NCI-H2081 treated with DMSO at 0.1 percent for 48 hours (cell line): ENCODE results near the gene SMIM33.
"Not testable (repeated sequence)": the region's sequence is repeated elsewhere in the genome, so short reads cannot be mapped to it uniquely, and the experiment has no call there.

Experiments
- DNase-seq: peaks from one replicate; lab custom pipeline; 2025; lab: John Stamatoyannopoulos, UW

Gene SMIM33

DNA sequence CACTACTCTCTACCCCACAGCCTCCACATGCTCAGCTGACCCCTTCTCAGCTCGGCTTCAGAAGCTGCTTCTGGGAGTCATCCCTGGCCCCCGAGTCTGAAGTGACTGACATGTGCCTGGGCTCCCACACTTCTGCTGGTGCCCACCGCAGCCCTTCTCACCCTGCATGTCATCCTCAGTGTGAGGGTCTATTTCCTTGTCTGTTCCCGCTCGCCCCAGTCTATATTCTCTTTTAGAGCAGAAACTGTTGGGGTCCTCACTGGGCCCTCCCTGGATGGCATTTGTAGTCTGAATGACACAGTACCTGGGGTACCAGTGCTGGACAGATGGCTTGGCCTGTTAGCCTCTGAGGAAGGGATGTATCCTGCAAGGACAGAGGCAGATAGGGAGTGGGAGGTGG is 13.6 kb upstream of the SMIM33 start:
- DNase-seq = no peak

DNA sequence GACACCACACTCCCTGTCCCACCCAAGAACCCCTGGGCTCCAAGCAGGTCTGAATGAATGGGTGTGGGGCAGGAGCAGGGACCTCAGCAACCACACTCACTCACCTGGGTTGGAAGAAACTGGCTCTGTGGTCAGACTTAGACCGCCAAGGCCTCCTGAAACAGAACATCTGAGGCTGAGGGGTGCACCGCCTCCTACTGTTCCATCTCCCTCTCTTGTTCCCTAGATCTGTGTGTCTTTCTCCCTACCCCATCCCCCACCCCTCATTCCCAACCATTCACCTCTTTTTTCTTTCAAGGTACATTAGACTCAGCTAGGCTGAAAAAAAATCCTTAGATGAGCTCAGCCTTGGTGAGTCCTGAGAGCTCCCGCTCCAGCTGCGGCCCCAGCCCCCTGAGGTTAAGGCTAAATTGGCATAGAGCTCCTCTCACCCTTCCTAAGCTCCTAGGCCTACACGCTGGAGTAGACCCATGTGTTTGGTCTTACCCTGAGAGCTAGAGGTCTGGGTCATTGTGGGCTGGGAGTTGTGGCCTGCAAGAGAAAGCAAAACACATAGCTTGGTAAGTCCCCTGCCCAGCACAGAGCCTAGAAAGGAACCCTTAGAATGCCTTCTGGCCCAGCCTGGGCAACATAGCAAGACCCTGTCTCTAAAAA is 13.0 kb upstream of the SMIM33 start:
- no peak for DNase-seq

- DNase-seq = no peak
Measured at GRCh38 chr5:139458580-139459407, 12.0 kb upstream of the SMIM33 start.

- no peak for DNase-seq
Measured at GRCh38 chr5:139459451-139459934, 11.3 kb upstream of the SMIM33 start.

GRCh38 chr5:139460455-139460854 is 10.3 kb upstream of the SMIM33 start:
- DNase-seq = no peak

DNA sequence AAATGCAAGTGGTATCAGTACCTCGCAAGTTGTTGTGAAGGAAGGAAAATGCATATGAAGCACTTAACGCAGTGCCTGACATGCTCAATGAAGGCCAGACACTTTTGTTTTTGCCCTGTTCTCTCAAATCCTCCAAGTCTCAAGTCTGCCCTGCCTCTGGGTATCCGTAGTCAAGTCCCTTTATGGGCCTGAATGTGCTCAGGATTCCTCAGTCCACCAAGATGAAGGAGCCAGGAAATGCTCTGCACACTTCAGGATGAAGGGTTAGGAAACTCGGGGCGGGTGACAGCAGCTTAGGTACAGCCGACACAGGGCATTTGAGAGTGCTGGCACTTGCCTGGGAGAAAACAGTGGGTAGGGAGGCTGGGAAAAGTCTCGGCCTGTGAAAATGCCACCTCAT is 9.6 kb upstream of the SMIM33 start:
- DNase-seq = no peak

DNA sequence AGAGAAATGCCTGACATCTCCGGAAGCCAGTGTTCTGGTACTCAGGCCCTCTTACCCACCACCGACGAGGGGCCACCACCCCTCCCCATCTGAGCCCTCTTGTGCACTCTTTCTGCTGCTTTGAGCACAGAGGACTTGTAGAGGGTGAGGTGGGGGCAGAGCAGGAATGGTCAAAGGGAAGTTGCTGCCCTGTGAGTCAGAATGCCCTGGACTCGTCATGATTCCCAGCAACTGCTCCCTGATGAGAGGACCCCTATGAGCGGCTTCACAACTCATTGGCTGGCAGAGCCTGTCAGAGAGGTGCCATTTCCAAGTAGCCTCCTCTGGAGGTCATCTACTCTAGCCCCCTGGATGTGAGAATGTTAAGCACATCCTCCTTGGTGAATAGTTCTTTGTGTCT is 9.1 kb upstream of the SMIM33 start:
- DNase-seq = no peak

DNA sequence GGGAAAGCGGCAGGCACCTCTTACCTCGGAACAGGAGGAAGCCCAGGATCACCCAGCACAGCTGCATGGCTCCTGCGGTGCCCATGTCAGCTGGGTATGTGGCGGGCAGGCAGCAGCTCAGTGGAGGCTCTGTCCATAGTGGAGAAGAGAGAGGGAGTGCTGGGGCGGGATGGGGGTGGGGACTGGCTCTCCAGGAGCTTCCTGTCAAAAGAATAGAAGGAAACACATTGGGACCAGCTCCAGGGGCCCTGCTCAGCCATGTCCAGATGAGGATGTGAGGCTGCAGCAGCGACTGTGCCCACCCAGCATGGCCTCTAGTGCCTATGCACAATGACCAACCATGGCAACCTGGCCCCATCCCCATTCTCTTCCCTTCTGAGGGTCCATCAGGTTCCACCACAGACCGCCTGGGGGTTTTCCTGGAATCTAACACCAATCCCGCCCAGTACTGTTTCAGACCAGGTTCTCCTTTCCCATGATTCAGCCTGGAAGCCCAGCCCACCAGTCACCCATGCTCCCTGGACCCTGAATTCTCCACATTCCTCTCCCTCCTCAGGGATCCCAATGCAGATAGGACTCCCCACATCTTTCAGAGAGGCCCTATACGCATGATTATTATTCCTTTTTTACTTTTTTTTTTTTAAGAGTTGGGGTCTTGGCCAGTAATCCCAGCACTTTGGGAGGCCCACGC is 8.1 kb upstream of the SMIM33 start, which contains the start of gene ECSCR:
Gene ECSCR, minus strand, starts transcription at position 158 of the 691 bp plus-strand sequence. Its CDS starts 73 bp downstream, at position 85.
- no peak for DNase-seq

DNA sequence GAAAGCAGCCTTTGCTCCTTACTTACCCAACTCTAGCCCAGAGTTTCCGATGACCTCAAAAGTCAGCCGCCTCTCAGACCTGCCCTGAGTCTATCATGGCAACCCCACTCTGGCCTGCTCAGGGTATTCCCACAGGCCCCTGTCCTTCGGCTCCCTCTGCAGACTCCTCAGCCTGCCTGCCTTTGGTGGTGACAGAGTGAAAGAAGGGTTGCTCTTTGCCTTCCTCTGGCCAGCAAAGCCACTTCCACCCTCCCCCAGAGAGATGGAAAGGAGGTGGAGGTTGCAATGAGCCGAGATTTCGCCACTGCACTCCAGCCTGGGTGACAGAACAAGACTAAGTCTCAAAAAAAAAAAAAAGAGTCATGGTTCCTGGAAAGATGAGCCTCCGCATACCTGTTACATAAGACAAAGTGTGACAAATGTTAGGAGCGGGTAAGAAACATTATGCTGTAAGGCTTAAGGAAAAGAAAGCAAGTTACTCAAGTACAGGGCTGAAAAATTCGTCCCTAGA is 2.3 kb upstream of the SMIM33 start:
- DNase-seq = no peak

- DNase-seq = no peak
Measured at GRCh38 chr5:139472386-139473030, 1.7 kb downstream of the SMIM33 start.

GRCh38 chr5:139473105-139473504 is 2.3 kb downstream of the SMIM33 start:
- DNase-seq = no peak

GRCh38 chr5:139473565-139473964 is 2.8 kb downstream of the SMIM33 start:
- DNase-seq = no peak

DNA sequence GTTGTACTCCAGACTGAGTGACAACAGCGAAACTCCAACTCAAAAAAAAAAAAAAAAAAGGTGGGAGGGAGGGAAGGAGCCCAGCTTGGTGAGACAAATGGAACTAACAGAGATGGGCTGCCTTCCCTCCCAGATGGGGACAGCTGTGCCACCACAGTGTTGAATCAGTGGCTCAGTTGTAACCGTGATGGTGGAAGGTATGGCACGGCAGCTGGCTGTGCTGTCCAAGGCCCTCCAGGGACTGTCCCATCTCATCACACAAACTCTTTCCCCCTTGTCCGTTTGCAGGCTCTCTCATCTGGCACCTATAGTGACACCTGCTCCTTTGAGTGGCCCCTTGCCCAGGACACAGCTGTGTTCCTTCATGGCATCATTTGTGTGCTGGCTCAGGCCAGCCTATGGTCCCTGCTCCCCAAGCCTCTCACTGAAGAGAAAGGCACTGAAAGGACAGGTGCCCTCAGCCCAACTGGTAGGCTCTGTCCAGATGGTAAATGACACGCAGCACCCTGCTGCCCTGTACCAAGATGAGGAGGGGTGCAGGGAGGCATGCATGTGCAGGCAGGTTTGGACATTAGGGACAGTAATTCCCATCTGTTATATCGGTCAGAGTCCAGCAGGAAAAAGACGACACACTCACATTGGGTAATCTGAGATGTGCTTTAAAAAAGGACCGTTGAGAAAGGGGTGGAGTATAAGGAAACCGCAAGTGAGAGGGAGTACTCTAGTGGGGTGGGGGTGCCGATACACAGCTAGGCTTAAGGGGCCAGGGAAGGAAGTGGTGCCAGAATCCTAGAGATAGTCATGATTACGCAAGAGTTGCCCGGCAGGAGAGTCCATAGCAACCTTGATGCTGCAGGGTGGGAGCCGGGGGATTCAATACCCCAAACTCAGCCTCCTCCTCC is 4.3 kb downstream of the SMIM33 start:
- no peak for DNase-seq

GRCh38 chr5:139475865-139476617 is 5.2 kb downstream of the SMIM33 start:
- DNase-seq = no peak

DNA sequence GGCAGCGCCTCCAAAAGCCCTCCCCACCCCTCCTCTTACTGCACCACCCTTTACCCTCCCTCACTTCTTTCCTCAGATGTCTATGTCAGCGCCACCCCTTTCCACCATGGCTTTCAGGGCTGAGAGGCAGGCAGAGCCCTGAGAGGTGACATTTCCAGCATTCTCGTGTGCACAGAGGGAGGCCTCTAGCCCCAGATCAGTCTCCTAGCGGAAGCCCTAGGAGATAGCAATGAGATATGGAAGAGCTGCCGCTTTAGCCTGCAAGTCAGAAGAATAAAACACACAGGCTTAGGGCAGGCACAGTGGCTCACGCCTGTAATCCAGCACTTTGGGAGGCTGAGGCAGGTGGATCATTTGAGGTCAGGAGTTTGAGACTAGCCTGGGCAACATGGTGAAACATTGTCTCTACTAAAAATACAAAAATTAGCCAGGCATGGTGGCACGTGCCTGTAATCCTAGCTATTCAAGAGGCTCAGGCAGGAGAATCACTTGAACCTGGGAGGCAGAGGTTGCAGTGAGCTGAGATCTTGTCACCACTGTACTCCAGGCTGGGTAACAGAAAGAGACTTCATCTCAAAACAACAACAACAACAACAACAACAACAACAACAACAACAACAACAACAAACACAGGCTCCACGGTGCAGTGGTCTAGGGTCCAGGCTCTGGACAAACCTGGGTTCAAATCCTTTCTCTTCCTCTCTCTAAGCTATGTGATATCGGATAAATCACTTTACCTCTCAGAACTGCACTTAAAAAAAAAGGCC is 8.0 kb downstream of the SMIM33 start:
- not testable (repeated sequence) for DNase-seq

DNA sequence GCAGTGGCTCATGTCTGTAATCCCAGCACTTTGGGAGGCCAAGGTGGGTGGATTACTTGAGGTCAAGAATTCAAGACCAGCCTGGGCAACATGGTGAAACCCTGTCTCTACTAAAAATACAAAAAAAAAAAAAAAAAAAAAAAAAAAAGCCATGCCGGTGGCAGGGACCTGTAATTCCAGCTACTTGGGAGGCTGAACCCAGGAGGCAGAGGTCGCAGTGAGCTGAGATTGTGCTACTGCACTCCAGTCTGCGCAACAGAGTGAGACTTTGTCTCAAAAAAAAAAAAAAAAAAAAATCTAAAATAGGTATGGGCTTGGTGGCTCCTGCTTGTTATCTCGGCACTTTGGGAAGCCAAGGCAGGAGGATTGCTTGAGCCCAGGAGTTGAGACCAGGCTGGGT is 8.9 kb downstream of the SMIM33 start:
- DNase-seq = not testable (repeated sequence)

- no peak for DNase-seq
Measured at GRCh38 chr5:139481122-139481533, 10.3 kb downstream of the SMIM33 start.

DNA sequence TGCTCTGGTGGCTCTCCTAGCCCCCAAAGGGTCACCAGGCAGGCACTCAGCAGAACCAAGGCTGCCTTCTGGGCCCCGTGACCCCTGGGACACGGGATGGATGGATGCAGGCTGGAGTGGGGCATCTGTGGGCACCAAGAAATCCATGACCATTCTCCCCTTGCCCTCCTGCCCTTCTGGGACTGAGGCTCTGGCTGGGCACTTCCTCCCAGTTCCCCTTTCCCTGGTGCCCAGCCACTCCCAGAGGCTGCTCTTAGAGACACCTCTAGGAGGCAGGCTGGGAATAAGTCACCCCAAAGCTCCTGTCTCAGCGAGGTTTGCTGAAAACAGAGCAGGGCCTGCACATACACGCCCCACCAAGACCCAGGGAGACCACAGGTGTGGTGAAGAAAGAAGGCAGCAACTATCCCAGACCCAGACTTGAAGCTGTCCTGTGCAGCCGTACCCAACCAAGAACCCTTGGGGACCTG is 10.8 kb downstream of the SMIM33 start:
- no peak for DNase-seq
